K562 (cell line): ENCODE measurements around the gene HDLBP. TPM values are rescaled to one million over a fixed set of nuclear protein-coding genes. Genes with fewer than 3 reads are reported as not detected.

Experiments
- ATAC-seq: fragments of 200-7000 bp; cut with Tn5 transposase; 3 replicates; pipeline ENCODE4 v1.9.1; 2020; ENCODE audit warnings: moderate library complexity
- BruUV-seq: library from RNA; stranded (reverse); fragments of 400-500 nt; replicated peaks from 2 replicates; lab custom pipeline; 2021; lab: Mats Ljungman, UMichigan
- CTCF ChIA-PET: fragments of 300-600 bp; formaldehyde crosslinking; extraction: SDS; loops from one replicate; lab custom pipeline; 2021; ENCODE audit warnings: low intra/inter-chr PET ratio; lab: Yijun Ruan, JAX
- POLR2A ChIA-PET: fragments of 300-600, 350-650 bp; sonication (Branson Sonifier 250); formaldehyde crosslinking; extraction: SDS; loops from one replicate; lab custom pipeline; 2021; ENCODE audit warnings: antibody characterized with exemption, inconsistent platforms; lab: Yijun Ruan, JAX
- DNase-seq, 4 experiments: peaks; one replicate each; pipeline versions ENCODE4 v3.0.0 to v3.0.0-alpha.2; 2011 to 2018; ENCODE audit warnings: low spot score in 3 of 4, mixed read lengths in 3 of 4; ENCODE audit errors: extremely low read depth in 1 of 4
- FAIRE-seq: peaks from 2 replicates; lab custom pipeline; 2011; peaks lifted over from hg19 to GRCh38; lab: Jason Lieb, UNC
- H2AFZ ChIP-seq: 2 replicates; pipeline ENCODE4 v1.6.0; 2011; ENCODE audit warnings: low read depth, low read length, control low read depth, inconsistent platforms
- H3K27ac ChIP-seq: fragments of 200-600 bp; 3 replicates; pipeline ENCODE4 v1.8.0; 2011; ENCODE audit warnings: low read depth, mild to moderate bottlenecking, control low read depth, inconsistent platforms, low read length, moderate library complexity, mixed read lengths; ENCODE audit errors: extremely low read depth
- H3K27me3 ChIP-seq, 2 experiments: fragments of 300-600 bp in 1 of 2; 2 replicates in 1 of 2; 3 replicates in 1 of 2; pipeline versions ENCODE4 v1.6.0 to v1.8.0; 2011; ENCODE audit warnings: inconsistent platforms in 2 of 2, low read length in 2 of 2, mild to moderate bottlenecking in 1 of 2, mixed read lengths in 1 of 2, moderate library complexity in 1 of 2; ENCODE audit not compliant: control insufficient read depth in 2 of 2, insufficient read depth in 2 of 2
- H3K36me3 ChIP-seq: fragments of 300-600 bp; 3 replicates; pipeline ENCODE4 v1.8.0; 2011; ENCODE audit warnings: mild to moderate bottlenecking, low read length, inconsistent platforms; ENCODE audit not compliant: control insufficient read depth, insufficient read depth
- H3K4me1 ChIP-seq, 2 experiments: fragments of 200-600 bp in 1 of 2; replicated peaks in 1 of 2; 2 replicates in 1 of 2; 3 replicates in 1 of 2; pipeline versions ENCODE4 v1.5.1 to v1.8.0; 2011; ENCODE audit warnings: inconsistent platforms in 2 of 2, low read length in 2 of 2, mild to moderate bottlenecking in 1 of 2, mixed read lengths in 1 of 2, moderate library complexity in 1 of 2; ENCODE audit not compliant: control insufficient read depth in 2 of 2, insufficient read depth in 2 of 2
- H3K4me2 ChIP-seq: 2 replicates; pipeline ENCODE4 v1.6.1; 2011; ENCODE audit warnings: low read length, control low read depth, inconsistent platforms, mixed read lengths; ENCODE audit not compliant: insufficient read depth
- H3K4me3 ChIP-seq: fragments of 200-600 bp; sonication (generic), shearing (Covaris generic); 2 replicates; pipeline ENCODE4 v1.5.1; 2016; ENCODE audit warnings: control low read depth, inconsistent platforms
- H3K79me2 ChIP-seq: fragments of 200-600 bp; 3 replicates; pipeline ENCODE4 v1.8.0; 2011; ENCODE audit warnings: low read length, inconsistent platforms; ENCODE audit not compliant: control insufficient read depth, insufficient read depth
- H3K9ac ChIP-seq, 2 experiments: 2 replicates each; pipeline versions ENCODE4 v1.6.0 to v1.6.1; 2011; ENCODE audit warnings: low read depth in 2 of 2, low read length in 2 of 2, control low read depth in 1 of 2, inconsistent platforms in 1 of 2, mild to moderate bottlenecking in 1 of 2, mixed read lengths in 1 of 2; ENCODE audit not compliant: insufficient read depth in 1 of 2
- H3K9me1 ChIP-seq: one replicate; pipeline ENCODE4 v1.6.0; 2011; ENCODE audit warnings: inconsistent platforms, mild to moderate bottlenecking, low read length, moderate library complexity; ENCODE audit not compliant: control insufficient read depth, insufficient read depth
- H3K9me3 ChIP-seq: replicated peaks from 2 replicates; pipeline ENCODE4 v1.5.1; 2011; ENCODE audit warnings: low read depth, low read length, inconsistent platforms; ENCODE audit not compliant: control insufficient read depth, insufficient read depth
- H4K20me1 ChIP-seq: replicated peaks from 2 replicates; pipeline ENCODE4 v1.6.1; 2011; ENCODE audit warnings: low read length, inconsistent platforms, mixed read lengths; ENCODE audit not compliant: control insufficient read depth, insufficient read depth
- ATF4 ChIP-seq: fragments of 450-650 bp; formaldehyde crosslinking; IDR thresholded peaks from 2 replicates; pipeline ENCODE4 v1.4.0; 2022; ENCODE audit warnings: mild to moderate bottlenecking, moderate library complexity
- GATAD2A ChIP-seq: fragments of 450-650 bp; IDR thresholded peaks from 2 replicates; pipeline ENCODE4 v1.6.1; 2017
- HMGXB4 ChIP-seq: sonication (generic); formaldehyde crosslinking; IDR thresholded peaks from 2 replicates; pipeline ENCODE4 v1.8.1; 2023; ENCODE audit warnings: mild to moderate bottlenecking, missing genetic modification reagents
- MAX ChIP-seq: sonication (generic); formaldehyde crosslinking; IDR thresholded peaks from 2 replicates; pipeline ENCODE4 v1.9.0; 2022; ENCODE audit warnings: mild to moderate bottlenecking, missing genetic modification reagents
- MITF ChIP-seq: IDR thresholded peaks from 2 replicates; pipeline ENCODE4 v1.6.1; 2014; ENCODE audit warnings: antibody characterized with exemption
- RBBP5 ChIP-seq: fragments of 200-600 bp; sonication (generic); IDR thresholded peaks from 2 replicates; pipeline ENCODE4 v1.6.1; 2012; ENCODE audit warnings: borderline replicate concordance, mild to moderate bottlenecking, low read length, control low read depth, inconsistent platforms; ENCODE audit not compliant: insufficient read depth, poor library complexity, severe bottlenecking
- RFX5 ChIP-seq: IDR thresholded peaks from 2 replicates; pipeline ENCODE4 v1.6.1; 2011; ENCODE audit warnings: low read depth, mild to moderate bottlenecking, improper control_type of control experiment, low read length
- U2AF1 ChIP-seq: fragments of 200-400 bp; formaldehyde crosslinking; optimal IDR thresholded peaks from 2 replicates; pipeline ENCODE3; 2017; ENCODE audit warnings: mild to moderate bottlenecking, low read depth, low read length, moderate library complexity
- ZBTB34 ChIP-seq: fragments of 250-450 bp; sonication (Bioruptor Pico); IDR thresholded peaks from 2 replicates; pipeline ENCODE4 v1.8.0; 2021; ENCODE audit warnings: mild to moderate bottlenecking, moderate library complexity
- ZKSCAN3 ChIP-seq: fragments of 250-450 bp; sonication (Bioruptor Pico); IDR thresholded peaks from 2 replicates; pipeline ENCODE4 v1.4.0; 2020
- ZNF384 ChIP-seq: IDR thresholded peaks from 2 replicates; pipeline ENCODE4 v1.6.1; 2012; ENCODE audit warnings: low read depth, low read length, improper control_type of control experiment
- WGBS: fragments of 100-300 bp; shearing (Covaris generic); methylation state at CpG from one replicate; pipeline ENCODE4 v1.1.6; 2016; ENCODE audit warnings: low coverage, mixed read lengths; ENCODE audit not compliant: insufficient coverage; ENCODE audit errors: missing lambda C conversion rate; 5-methylcytosine and 5-hydroxymethylcytosine counted together
- in situ Hi-C: fragments of 300-500 bp; cut with MboI; formaldehyde crosslinking; loops from 4 replicates; pipeline ENCODE4 v1.15.0; 2018; ENCODE audit warnings: inconsistent platforms, mixed read lengths
- intact Hi-C: fragments of 100-400 bp; cut with micrococcal nuclease; formaldehyde crosslinking; loops from 2 replicates; pipeline ENCODE4 v1.14.2; 2022
- polyA plus RNA-seq, 8 experiments: library from polyadenylated mRNA; depleted of rRNA in 4 of 8; stranded (reverse) in 5 of 8; unstranded in 3 of 8; fragments of >200 nt; fragmentation: Nextera tagmentation in 2 of 8; fragmentation: Illumina TruSeq in 1 of 8; extraction: Ambion mirVana in 2 of 8; extraction: Trizol in 1 of 8; gene quantifications; 2 replicates each; pipeline versions ENCODE4 v1.2.1 to v1.2.3, GENCODE V29; 2011 to 2014; ENCODE audit warnings: inconsistent platforms in 1 of 8, missing spikeins in 1 of 8
- total RNA-seq, 7 experiments: library from RNA; depleted of rRNA in 6 of 7; stranded (reverse); fragments of >200 nt in 6 of 7; fragmentation: Illumina TruSeq in 2 of 7; extraction: Trizol in 2 of 7; gene quantifications; 2 replicates each; pipeline versions ENCODE4 v1.2.1 to v1.2.3, GENCODE V29; 2011 to 2021; ENCODE audit warnings: low replicate concordance in 1 of 7

Gene HDLBP
- total and polyA plus RNA-seq, 9 of the 15 experiments (the other 6 are each of a cell fraction or from before 2014, with no cell fraction given): 24.4 to 378 (median 146) TPM

GRCh38 chr2:241214209-241214608, 101.3 kb downstream of the HDLBP start (continued):
- TF ChIP-seq RFX5 (no peak), MITF (no peak), GATAD2A (no peak), MAX (CRISPR knock-in tag) (peak; percentile 50; the same call in 1 of the 2 replicates)

- Histone ChIP-seq H4K20me1 (peaks cover 5% of the 10 kb centered on the region; the same call in 1 of the 2 replicates), H3K4me1 (peaks cover 0 to 38% of the 10 kb centered on the region in 2 experiments; a peak in 2 of 5 replicates), H3K36me3 (no peaks in the 10 kb centered on the region), H3K9me1 (no peaks in the 10 kb centered on the region), H3K9me3 (no peaks in the 10 kb centered on the region), H3K27ac (no peak overlapping the region), H2AFZ (no peak overlapping the region), H3K79me2 (no peaks in the 10 kb centered on the region), H3K4me3 (no peak overlapping the region), H3K4me2 (no peak overlapping the region), H3K27me3 (peaks cover 7 to 58% of the 10 kb centered on the region in 2 experiments; a peak in 4 of 5 replicates), H3K9ac (no peak overlapping the region)
- POLR2A ChIA-PET: interaction anchor here (0.7 kb wide), 1 partner anchor 79 kb away, joined by 3 read pairs; no protein-coding TSS in a partner anchor
- FAIRE-seq: no peak
- WGBS: 8% methylated on average over 6 of the region's 7 CpGs
- intact Hi-C loops (no loop called here), in situ Hi-C loops (no loop called here)
- no peak for TF ChIP-seq ZKSCAN3 (CRISPR knock-in tag)
- TF ChIP-seq ATF4: no peak
- no peak for TF ChIP-seq RBBP5
- TF ChIP-seq ZBTB34: no peak
- no peak for TF ChIP-seq HMGXB4 (CRISPR knock-in tag)
- no peak for TF ChIP-seq ZNF384
- TF ChIP-seq U2AF1: no peak
- no TSS peak for BruUV-seq
- no peak for DNase-seq
- CTCF ChIA-PET: no interaction called here
- ATAC-seq: no peak
Measured at GRCh38 chr2:241213567-241213966, 101.9 kb downstream of the HDLBP start.
